Measurements from ENCODE around the gene ABCC6. TPM values are rescaled to one million over a fixed set of nuclear protein-coding genes. Genes with fewer than 3 reads are reported as not detected.
"Not testable (repeated sequence)": the region's sequence is repeated elsewhere in the genome, so short reads cannot be mapped to it uniquely, and the experiment has no call there.

Gene ABCC6
- total and polyA plus RNA-seq, 2 of the 13 experiments (the other 11 are each of a cell fraction or from before 2014, with no cell fraction given): 82.4 to 105 TPM

GRCh38 chr16:16153000-16153399 lies 70.3 kb downstream of the ABCC6 start:
- H3K9ac ChIP-seq (ENCODE audit: insufficient read depth, low read depth, low read length); H3K4me3 ChIP-seq (replicated peaks in 1 of 3; ENCODE audit: insufficient read depth in 1 of 3, low read depth in 2 of 3, low read length in 3 of 3); H4K20me1 ChIP-seq (ENCODE audit: insufficient read depth, low read length); BruUV-seq (replicated peaks); FAIRE-seq; H2AFZ ChIP-seq (ENCODE audit: low read length); H3K79me2 ChIP-seq (ENCODE audit: insufficient read depth, low read length); intact Hi-C loops (cut with micrococcal nuclease; ENCODE audit: unreplicated experiment); H3K27ac ChIP-seq (ENCODE audit: extremely low read length, insufficient read depth, low read length); H3K4me2 ChIP-seq (ENCODE audit: low read depth, low read length); in situ Hi-C loops (cut with HindIII; ENCODE audit: extremely low pct_ligation_motif_present, low pct_unique_long_range_greater_than_20kb); ATAC-seq; DNase-seq (ENCODE audit: low spot score); H3K27me3 ChIP-seq (ENCODE audit: control insufficient read depth in 1 of 2, insufficient read depth in 2 of 2, low read length in 2 of 2); CTCF ChIA-PET (ENCODE audit: low intra/inter-chr PET ratio, low total read pairs); POLR2A ChIA-PET; H3K9me3 ChIP-seq (ENCODE audit: low read length): not testable (repeated sequence)
- WGBS (ENCODE audit: low lambda C conversion rate): 98% methylated on average over 12 of the region's 12 CpGs
- peaks cover 35 to 62% of the 10 kb centered on the region in 2 experiments for H3K36me3 ChIP-seq (replicated peaks in 1 of 2; ENCODE audit: control insufficient read depth in 1 of 2, insufficient read depth in 2 of 2, low read length in 2 of 2)
- H3K4me1 ChIP-seq (ENCODE audit: insufficient read depth, low read length): peaks cover 34% of the 10 kb centered on the region
- 0 out of 2 replicates have a peak, but pooled peaks have one; percentile 52 for TF ChIP-seq ZNF383 (CRISPR knock-in tag; IDR thresholded peaks at IDR 0.05; ENCODE audit: borderline replicate concordance)

- intact Hi-C loops (cut with micrococcal nuclease; ENCODE audit: unreplicated experiment): no loop called here
- 97% methylated on average over 8 of the region's 8 CpGs for WGBS (ENCODE audit: low lambda C conversion rate)
- Histone ChIP-seq H3K27ac (ENCODE audit: extremely low read length, insufficient read depth, low read length) (no peak overlapping the region), H3K4me3 (replicated peaks in 1 of 3; ENCODE audit: insufficient read depth in 1 of 3, low read depth in 2 of 3, low read length in 3 of 3) (no peak overlapping the region), H3K4me2 (ENCODE audit: low read depth, low read length) (no peak overlapping the region), H4K20me1 (ENCODE audit: insufficient read depth, low read length) (no peaks in the 10 kb centered on the region), H3K9ac (ENCODE audit: insufficient read depth, low read depth, low read length) (no peak overlapping the region), H2AFZ (ENCODE audit: low read length) (no peak overlapping the region), H3K36me3 (replicated peaks in 1 of 2; ENCODE audit: control insufficient read depth in 1 of 2, insufficient read depth in 2 of 2, low read length in 2 of 2) (peaks cover 26 to 47% of the 10 kb centered on the region in 2 experiments), H3K79me2 (ENCODE audit: insufficient read depth, low read length) (no peaks in the 10 kb centered on the region), H3K27me3 (ENCODE audit: control insufficient read depth in 1 of 2, insufficient read depth in 2 of 2, low read length in 2 of 2) (no peaks in the 10 kb centered on the region), H3K4me1 (ENCODE audit: insufficient read depth, low read length) (peaks cover 49% of the 10 kb centered on the region), H3K9me3 (ENCODE audit: low read length) (no peaks in the 10 kb centered on the region)
- ATAC-seq (no peak), DNase-seq (ENCODE audit: low spot score) (no peak), FAIRE-seq (no peak)
- in situ Hi-C loops (cut with HindIII; ENCODE audit: extremely low pct_ligation_motif_present, low pct_unique_long_range_greater_than_20kb): no loop called here
- peak; percentile 80 for TF ChIP-seq RBM22 (optimal IDR thresholded peaks at IDR 0.05; ENCODE audit: low read length)
- no peak for TF ChIP-seq TRAFD1 (CRISPR knock-in tag; IDR thresholded peaks at IDR 0.05; ENCODE audit: borderline replicate concordance)
- TF ChIP-seq ZNF235 (CRISPR knock-in tag; IDR thresholded peaks at IDR 0.05; ENCODE audit: borderline replicate concordance): 0 out of 2 replicates have a peak, but pooled peaks have one; percentile 4
- CTCF ChIA-PET (ENCODE audit: low intra/inter-chr PET ratio, low total read pairs): no interaction called here
- no TSS peak for BruUV-seq (replicated peaks)
- POLR2A ChIA-PET: interaction anchor here (0.9 kb wide), 1 partner anchor 8 kb away, joined by 3 read pairs; no protein-coding TSS in a partner anchor
Observed at GRCh38 chr16:16151315-16151714, 72.0 kb downstream of the ABCC6 start.

Measured in HepG2 (cell line).